DND-41 (cell line): ENCODE results near the gene KLHL1.

Source experiments
- ATAC-seq: fragments of 200-7000 bp; cut with Tn5 transposase; 3 replicates; pipeline ENCODE4 v1.9.1; 2021; ENCODE audit warnings: low read depth; ENCODE audit not compliant: insufficient read depth
- DNase-seq: peaks from one replicate; pipeline ENCODE4 v3.0.0-alpha.2; 2020
- H2AFZ ChIP-seq: 2 replicates; pipeline ENCODE4 v1.6.0; 2012; ENCODE audit warnings: low read depth, low read length
- H3K27ac ChIP-seq: 2 replicates; pipeline ENCODE4 v1.5.1; 2012; ENCODE audit warnings: low read length, inconsistent platforms
- H3K27me3 ChIP-seq: fragments of 200-600 bp; sonication (generic); 2 replicates; pipeline ENCODE4 v1.6.0; 2012; ENCODE audit warnings: low read length, mild to moderate bottlenecking, inconsistent platforms; ENCODE audit not compliant: insufficient read depth, poor library complexity
- H3K36me3 ChIP-seq: 2 replicates; pipeline ENCODE4 v1.5.1; 2012; ENCODE audit warnings: low read length, inconsistent platforms; ENCODE audit not compliant: insufficient read depth
- H3K4me1 ChIP-seq: 2 replicates; pipeline ENCODE4 v1.5.1; 2012; ENCODE audit warnings: mild to moderate bottlenecking, low read length; ENCODE audit not compliant: insufficient read depth
- H3K4me2 ChIP-seq: 2 replicates; pipeline ENCODE4 v1.6.0; 2012; ENCODE audit warnings: mild to moderate bottlenecking, moderate library complexity, low read length, inconsistent platforms; ENCODE audit not compliant: insufficient read depth
- H3K4me3 ChIP-seq, 2 experiments: fragments of 200-600 bp in 1 of 2; shearing (Covaris generic) in 1 of 2; 2 replicates each; pipeline ENCODE4 v1.5.1; 2012 to 2016; ENCODE audit warnings: inconsistent platforms in 2 of 2, low read length in 2 of 2, mild to moderate bottlenecking in 2 of 2, low read depth in 1 of 2, moderate library complexity in 1 of 2
- H3K79me2 ChIP-seq: 2 replicates; pipeline ENCODE4 v1.6.0; 2012; ENCODE audit warnings: low read length, inconsistent platforms; ENCODE audit not compliant: insufficient read depth
- H3K9ac ChIP-seq: 2 replicates; pipeline ENCODE4 v1.6.0; 2012; ENCODE audit warnings: low read depth, mild to moderate bottlenecking, inconsistent platforms, low read length, moderate library complexity
- H3K9me3 ChIP-seq: 2 replicates; pipeline ENCODE4 v1.5.1; 2012; ENCODE audit warnings: low read length, moderate library complexity, mild to moderate bottlenecking, inconsistent platforms; ENCODE audit not compliant: insufficient read depth, severe bottlenecking
- H4K20me1 ChIP-seq: 2 replicates; pipeline ENCODE4 v1.6.0; 2012; ENCODE audit warnings: low read length; ENCODE audit not compliant: insufficient read depth
- CTCF ChIP-seq: IDR thresholded peaks from 2 replicates; pipeline ENCODE4 v1.5.1; 2012; ENCODE audit warnings: borderline replicate concordance, low read length, moderate library complexity, mild to moderate bottlenecking; ENCODE audit not compliant: poor library complexity, severe bottlenecking; ENCODE audit errors: extremely low read depth
- EZH2 ChIP-seq: IDR thresholded peaks from 3 replicates; pipeline ENCODE4 v1.6.1; 2012; ENCODE audit warnings: borderline replicate concordance, low read depth, mild to moderate bottlenecking, moderate library complexity, low read length, inconsistent platforms; ENCODE audit not compliant: severe bottlenecking

KLHL1 gene

GRCh38 chr13:69928262-69928661 is 180.0 kb downstream of the KLHL1 start:
- Histone ChIP-seq H4K20me1 (no peaks in the 10 kb centered on the region), H3K79me2 (no peaks in the 10 kb centered on the region), H3K27ac (no peak overlapping the region), H3K4me2 (no peak overlapping the region), H3K27me3 (no peaks in the 10 kb centered on the region), H3K4me1 (no peaks in the 10 kb centered on the region), H3K9me3 (no peaks in the 10 kb centered on the region), H3K4me3 (no peak overlapping the region), H3K9ac (no peak overlapping the region), H3K36me3 (no peaks in the 10 kb centered on the region), H2AFZ (no peak overlapping the region)
- TF ChIP-seq EZH2 (no peak), CTCF (no peak)
- no peak for ATAC-seq
- DNase-seq = no peak

DNA sequence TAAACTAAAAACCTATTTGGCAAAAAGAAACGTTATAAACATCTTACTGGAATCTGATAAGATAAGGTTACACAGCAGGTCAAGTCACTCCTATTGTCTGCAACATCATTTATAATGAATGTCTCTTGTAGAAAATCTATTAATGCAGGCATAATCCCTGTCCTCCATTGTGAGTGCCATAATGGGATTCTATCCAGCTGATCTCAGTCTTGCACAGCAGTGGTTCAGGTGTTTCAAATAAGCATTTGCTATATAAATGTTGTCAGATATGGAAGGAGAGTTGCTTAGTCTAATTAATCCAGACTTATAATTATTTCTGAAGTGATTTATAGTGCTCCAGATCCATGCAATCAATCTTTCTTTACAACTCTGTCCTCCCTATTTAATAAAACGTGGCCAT is 187.1 kb downstream of the KLHL1 start:
- TF ChIP-seq CTCF (no peak), EZH2 (no peak)
- Histone ChIP-seq H3K4me1 (no peaks in the 10 kb centered on the region), H2AFZ (no peak overlapping the region), H3K4me3 (no peak overlapping the region), H4K20me1 (no peaks in the 10 kb centered on the region), H3K27me3 (no peaks in the 10 kb centered on the region), H3K9ac (no peak overlapping the region), H3K4me2 (no peak overlapping the region), H3K36me3 (no peaks in the 10 kb centered on the region), H3K27ac (no peak overlapping the region), H3K79me2 (no peaks in the 10 kb centered on the region), H3K9me3 (no peaks in the 10 kb centered on the region)
- ATAC-seq = no peak
- no peak for DNase-seq

DNA sequence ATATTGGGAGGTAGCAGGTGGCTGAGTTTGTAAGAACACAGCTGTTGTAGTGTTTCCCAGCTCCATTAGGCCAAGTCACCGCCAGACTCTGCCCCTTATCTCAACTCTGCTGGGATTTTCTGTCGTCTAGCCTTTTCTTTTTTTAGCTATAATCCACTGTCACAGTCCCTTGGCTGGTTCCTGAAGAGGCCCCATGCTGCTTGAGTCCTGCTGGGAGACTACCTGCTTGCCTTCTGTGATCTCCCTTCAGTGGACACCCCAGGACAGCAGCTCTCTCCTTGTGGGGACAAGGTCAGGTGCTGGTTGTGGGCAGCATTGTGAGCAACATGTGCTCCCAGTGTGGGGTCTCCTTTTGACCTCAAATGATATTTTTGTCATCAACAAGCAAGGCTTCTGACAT is 195.6 kb downstream of the KLHL1 start:
- H2AFZ ChIP-seq = no peak overlapping the region
- H3K27me3 ChIP-seq = no peaks in the 10 kb centered on the region
- no peaks in the 10 kb centered on the region for H4K20me1 ChIP-seq
- no peak for ATAC-seq
- H3K4me3 ChIP-seq = no peak overlapping the region
- no peaks in the 10 kb centered on the region for H3K79me2 ChIP-seq
- no peak overlapping the region for H3K9ac ChIP-seq
- DNase-seq = no peak
- H3K4me2 ChIP-seq = no peak overlapping the region
- no peaks in the 10 kb centered on the region for H3K4me1 ChIP-seq
- no peaks in the 10 kb centered on the region for H3K36me3 ChIP-seq
- no peaks in the 10 kb centered on the region for H3K9me3 ChIP-seq
- no peak overlapping the region for H3K27ac ChIP-seq
- no peak for TF ChIP-seq EZH2
- no peak for TF ChIP-seq CTCF

DNA sequence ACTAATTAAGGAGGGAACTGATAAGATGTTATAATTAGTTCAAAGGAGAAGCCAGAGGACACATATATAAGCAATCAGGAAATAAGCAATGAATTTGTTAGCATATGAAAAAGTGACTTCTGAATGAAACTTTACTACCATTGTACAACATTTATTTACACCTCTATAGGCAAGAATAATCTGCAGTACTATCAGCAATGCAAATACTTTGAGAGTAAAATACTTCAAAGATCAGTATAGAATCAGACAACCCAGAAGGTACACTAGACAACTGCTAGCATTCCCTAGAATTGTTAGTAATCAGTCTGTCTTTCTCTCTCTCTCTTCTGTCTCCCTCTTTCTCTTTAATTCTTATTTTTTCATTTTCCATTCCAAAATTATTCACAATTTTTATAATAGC is 197.5 kb downstream of the KLHL1 start:
- Histone ChIP-seq H3K4me3 (no peak overlapping the region), H3K27me3 (no peaks in the 10 kb centered on the region), H3K36me3 (no peaks in the 10 kb centered on the region), H3K9ac (no peak overlapping the region), H3K4me1 (no peaks in the 10 kb centered on the region), H2AFZ (no peak overlapping the region), H3K27ac (no peak overlapping the region), H4K20me1 (no peaks in the 10 kb centered on the region), H3K9me3 (no peaks in the 10 kb centered on the region), H3K79me2 (no peaks in the 10 kb centered on the region), H3K4me2 (no peak overlapping the region)
- no peak for ATAC-seq
- TF ChIP-seq EZH2 = no peak
- TF ChIP-seq CTCF = no peak
- no peak for DNase-seq
